Nephron progenitor cell (in vitro differentiated cells): ENCODE data around the gene SUMF1.

ENCODE experiments used
- DNase-seq: peaks from one replicate; pipeline ENCODE4 v3.0.0; 2021
- H3K27ac Mint-ChIP-seq: 2 replicates; pipeline ENCODE4 v1.8.0; 2021; ENCODE audit warnings: mild to moderate bottlenecking, moderate library complexity, mixed read lengths
- H3K27me3 Mint-ChIP-seq: 2 replicates; pipeline ENCODE4 v1.8.0; 2021; ENCODE audit warnings: mild to moderate bottlenecking, low read depth, mixed read lengths; ENCODE audit not compliant: poor library complexity
- H3K36me3 Mint-ChIP-seq: 2 replicates; pipeline ENCODE4 v1.8.0; 2021; ENCODE audit warnings: low read depth, mixed read lengths
- H3K4me1 Mint-ChIP-seq: 2 replicates; pipeline ENCODE4 v1.8.0; 2021; ENCODE audit warnings: mixed read lengths
- H3K4me3 Mint-ChIP-seq: 2 replicates; pipeline ENCODE4 v1.8.0; 2021; ENCODE audit warnings: mild to moderate bottlenecking, moderate library complexity, mixed read lengths
- H3K9me3 Mint-ChIP-seq: 2 replicates; pipeline ENCODE4 v1.8.0; 2021; ENCODE audit warnings: mild to moderate bottlenecking, moderate library complexity, mixed read lengths
- TF ChIP-seq, protein P1 (sequence below): fragments of 200-600 bp; sonication (generic); IDR thresholded peaks from 2 replicates; pipeline ENCODE4 v1.5.0; 2021; ENCODE audit warnings: antibody characterized with exemption

The SUMF1 gene

DNA sequence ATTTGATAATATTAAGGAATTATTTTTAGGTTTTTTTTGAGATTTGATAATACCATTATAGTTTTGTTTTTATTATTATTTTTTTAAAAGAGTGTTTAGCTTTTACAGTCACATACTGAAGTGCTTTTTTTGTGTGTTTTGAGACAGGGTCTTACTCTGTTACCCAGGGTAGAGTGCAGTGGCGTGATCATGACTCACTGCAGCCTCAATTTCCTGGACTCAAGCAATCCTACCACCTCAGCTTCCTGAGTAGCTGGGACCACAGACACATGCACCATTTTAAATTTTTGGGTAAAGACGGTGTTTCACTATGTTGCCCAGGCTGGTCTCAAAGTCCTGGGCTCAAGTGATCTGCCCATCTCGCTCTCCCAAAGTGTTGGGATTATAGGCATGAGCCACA is 73.0 kb downstream of the SUMF1 start:
- H3K4me3 Mint-ChIP-seq: no peak overlapping the region
- peaks cover 15% of the 10 kb centered on the region for H3K9me3 Mint-ChIP-seq

DNA sequence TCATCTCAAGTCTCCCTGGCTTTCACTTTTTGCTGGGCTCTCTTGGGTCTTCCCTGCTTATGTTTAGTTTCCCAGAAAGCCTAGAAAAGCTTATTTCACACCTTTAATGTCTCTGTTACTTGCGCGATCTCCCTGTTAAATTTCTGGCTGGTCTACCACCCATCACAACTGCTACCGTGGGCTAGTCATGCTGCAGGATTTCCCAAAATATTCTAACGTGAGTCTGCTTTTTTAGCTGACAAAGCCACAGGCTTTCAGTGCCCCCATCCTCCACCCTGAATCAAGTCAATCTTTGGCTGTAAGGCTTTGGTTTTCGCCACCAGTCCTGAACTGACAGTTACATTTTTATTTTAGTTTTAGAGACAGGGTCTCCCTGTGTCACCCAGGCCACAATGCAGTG is 74.1 kb downstream of the SUMF1 start:
- no peak for DNase-seq
- TF ChIP-seq, protein P1, sequence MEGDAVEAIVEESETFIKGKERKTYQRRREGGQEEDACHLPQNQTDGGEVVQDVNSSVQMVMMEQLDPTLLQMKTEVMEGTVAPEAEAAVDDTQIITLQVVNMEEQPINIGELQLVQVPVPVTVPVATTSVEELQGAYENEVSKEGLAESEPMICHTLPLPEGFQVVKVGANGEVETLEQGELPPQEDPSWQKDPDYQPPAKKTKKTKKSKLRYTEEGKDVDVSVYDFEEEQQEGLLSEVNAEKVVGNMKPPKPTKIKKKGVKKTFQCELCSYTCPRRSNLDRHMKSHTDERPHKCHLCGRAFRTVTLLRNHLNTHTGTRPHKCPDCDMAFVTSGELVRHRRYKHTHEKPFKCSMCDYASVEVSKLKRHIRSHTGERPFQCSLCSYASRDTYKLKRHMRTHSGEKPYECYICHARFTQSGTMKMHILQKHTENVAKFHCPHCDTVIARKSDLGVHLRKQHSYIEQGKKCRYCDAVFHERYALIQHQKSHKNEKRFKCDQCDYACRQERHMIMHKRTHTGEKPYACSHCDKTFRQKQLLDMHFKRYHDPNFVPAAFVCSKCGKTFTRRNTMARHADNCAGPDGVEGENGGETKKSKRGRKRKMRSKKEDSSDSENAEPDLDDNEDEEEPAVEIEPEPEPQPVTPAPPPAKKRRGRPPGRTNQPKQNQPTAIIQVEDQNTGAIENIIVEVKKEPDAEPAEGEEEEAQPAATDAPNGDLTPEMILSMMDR: no peak
- no peaks in the 10 kb centered on the region for H3K4me1 Mint-ChIP-seq
- no peak overlapping the region for H3K4me3 Mint-ChIP-seq
- H3K27me3 Mint-ChIP-seq: no peaks in the 10 kb centered on the region
- H3K9me3 Mint-ChIP-seq: peaks cover 15% of the 10 kb centered on the region
- H3K36me3 Mint-ChIP-seq: peaks cover 56% of the 10 kb centered on the region
- no peak overlapping the region for H3K27ac Mint-ChIP-seq

More for the DNA sequence above, 73.0 kb downstream of the SUMF1 start:
- Mint-ChIP-seq H3K27me3 (no peaks in the 10 kb centered on the region), H3K27ac (no peak overlapping the region), H3K36me3 (peaks cover 61% of the 10 kb centered on the region), H3K4me1 (no peaks in the 10 kb centered on the region)
- no peak for DNase-seq
- TF ChIP-seq, protein P1: no peak

DNA sequence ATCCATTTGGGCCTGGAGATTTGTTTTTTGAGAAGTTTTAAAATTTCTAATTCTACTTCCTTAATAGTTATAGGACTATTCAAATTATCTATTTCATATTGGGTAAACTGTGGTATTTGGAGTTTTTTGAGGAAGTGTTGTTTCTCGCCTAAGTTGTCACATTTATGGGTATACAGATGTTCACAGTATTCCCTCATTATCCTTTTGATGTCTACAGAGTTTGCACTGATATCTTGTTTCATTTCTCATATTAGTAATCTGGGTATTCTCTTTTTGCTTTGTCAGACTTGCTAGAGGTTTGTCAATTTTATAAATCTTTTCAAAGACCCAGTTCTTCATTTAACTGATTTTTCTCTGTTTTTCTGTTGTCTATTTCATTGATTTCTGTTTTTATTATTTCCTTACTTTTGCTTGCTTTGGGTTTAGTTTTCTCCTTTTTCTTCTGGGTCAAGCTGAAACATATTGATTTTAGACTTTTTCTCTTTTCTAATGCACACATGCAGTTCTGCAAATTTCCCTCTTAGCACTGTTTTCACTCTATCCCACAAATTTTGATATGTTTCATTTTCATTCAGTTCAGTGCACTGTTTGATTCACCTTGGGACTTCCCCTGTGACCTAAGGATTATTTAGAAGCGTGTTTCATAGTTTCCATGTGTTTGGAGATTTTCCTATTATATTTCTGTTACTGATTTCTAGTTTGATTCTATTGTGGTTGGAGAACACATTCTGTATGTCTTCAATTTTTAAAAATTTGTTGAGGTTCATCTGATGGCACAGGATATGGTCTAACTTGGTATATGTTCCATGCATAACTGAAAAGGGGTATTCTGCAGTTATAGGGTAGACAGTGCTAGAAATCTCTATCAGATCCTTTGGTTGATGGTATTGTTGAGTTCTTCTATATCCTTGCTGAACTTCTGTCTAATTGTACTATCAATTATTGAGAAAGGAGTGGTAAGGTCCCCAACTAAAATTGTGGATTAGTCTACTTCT is 79.6 kb downstream of the SUMF1 start:
- DNase-seq: no peak
- Mint-ChIP-seq H3K36me3 (peaks cover 28% of the 10 kb centered on the region), H3K9me3 (peaks cover 15% of the 10 kb centered on the region), H3K4me1 (no peaks in the 10 kb centered on the region), H3K27me3 (no peaks in the 10 kb centered on the region), H3K27ac (no peak overlapping the region), H3K4me3 (no peak overlapping the region)
- TF ChIP-seq, protein P1: no peak

DNA sequence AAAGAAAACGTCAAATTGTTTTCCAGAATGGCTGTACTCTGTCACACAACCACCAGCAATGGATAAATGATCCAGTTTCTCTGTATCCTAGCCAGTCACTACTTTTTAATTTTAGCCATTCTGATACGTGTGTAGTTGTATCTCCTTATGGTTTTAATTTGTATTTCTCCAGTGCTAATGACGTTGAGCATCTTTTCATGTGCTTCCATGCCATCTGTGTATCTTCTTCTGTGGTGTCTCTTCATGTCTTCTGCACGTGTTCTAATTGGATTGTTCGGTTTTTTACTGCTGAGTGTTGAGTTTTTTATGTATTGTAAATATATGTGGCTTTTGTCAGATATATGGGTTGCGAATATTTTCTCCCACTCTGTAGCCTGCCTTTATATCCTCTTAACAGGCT is 81.9 kb downstream of the SUMF1 start:
- H3K36me3 Mint-ChIP-seq: peaks cover 22% of the 10 kb centered on the region

DNA sequence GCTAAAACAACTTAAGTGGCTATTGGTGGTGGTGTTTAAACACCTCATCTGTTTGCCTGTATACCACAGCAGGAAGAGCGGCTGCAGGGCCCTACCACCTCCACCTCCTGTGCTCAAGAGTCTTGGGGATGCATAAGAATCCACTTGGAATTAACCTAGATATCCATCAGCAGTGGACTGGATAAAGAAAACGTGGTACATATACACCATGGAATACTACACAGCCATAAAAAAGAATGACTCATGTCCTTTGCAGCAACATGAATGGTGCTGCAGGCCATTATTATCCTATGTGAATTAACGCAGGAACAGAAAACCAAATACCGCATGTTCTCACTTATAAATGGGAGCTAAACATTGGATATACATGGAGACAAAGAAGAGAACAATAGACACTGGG is 87.1 kb downstream of the SUMF1 start:
- no peak for DNase-seq
- H3K9me3 Mint-ChIP-seq: peaks cover 4% of the 10 kb centered on the region
- H3K4me1 Mint-ChIP-seq: no peaks in the 10 kb centered on the region
- no peak overlapping the region for H3K27ac Mint-ChIP-seq
- TF ChIP-seq, protein P1: no peak
- no peak overlapping the region for H3K4me3 Mint-ChIP-seq
- peaks cover 38% of the 10 kb centered on the region for H3K36me3 Mint-ChIP-seq
- H3K27me3 Mint-ChIP-seq: peaks cover 6% of the 10 kb centered on the region

More for the DNA sequence above, 81.9 kb downstream of the SUMF1 start:
- no peak for DNase-seq
- H3K9me3 Mint-ChIP-seq: no peaks in the 10 kb centered on the region
- H3K27me3 Mint-ChIP-seq: peaks cover 6% of the 10 kb centered on the region
- TF ChIP-seq, protein P1: no peak
- no peaks in the 10 kb centered on the region for H3K4me1 Mint-ChIP-seq
- no peak overlapping the region for H3K27ac Mint-ChIP-seq
- H3K4me3 Mint-ChIP-seq: no peak overlapping the region
